PC-3 (cell line): Measurements from ENCODE around the gene NOP53.

Experiments
- EZH2 ChIP-seq: fragments of 300-600 bp; sonication (generic); IDR thresholded peaks from one replicate; pipeline ENCODE4 v1.6.1; 2017; ENCODE audit warnings: antibody characterized with exemption, mild to moderate bottlenecking, low read length; ENCODE audit not compliant: unreplicated experiment
- EZH2phosphoT487 ChIP-seq: fragments of 300-600 bp; sonication (generic); IDR thresholded peaks from 2 replicates; pipeline ENCODE4 v1.6.1; 2018; ENCODE audit warnings: mild to moderate bottlenecking, antibody characterized with exemption, low read length, borderline replicate concordance
- TF ChIP-seq, protein P1 (sequence below): fragments of 300-600 bp; sonication (generic); conservative IDR thresholded peaks from 2 replicates; pipeline ENCODE4 v1.5.1; 2017; ENCODE audit warnings: antibody characterized with exemption, low read depth, mild to moderate bottlenecking, low read length

DNA sequence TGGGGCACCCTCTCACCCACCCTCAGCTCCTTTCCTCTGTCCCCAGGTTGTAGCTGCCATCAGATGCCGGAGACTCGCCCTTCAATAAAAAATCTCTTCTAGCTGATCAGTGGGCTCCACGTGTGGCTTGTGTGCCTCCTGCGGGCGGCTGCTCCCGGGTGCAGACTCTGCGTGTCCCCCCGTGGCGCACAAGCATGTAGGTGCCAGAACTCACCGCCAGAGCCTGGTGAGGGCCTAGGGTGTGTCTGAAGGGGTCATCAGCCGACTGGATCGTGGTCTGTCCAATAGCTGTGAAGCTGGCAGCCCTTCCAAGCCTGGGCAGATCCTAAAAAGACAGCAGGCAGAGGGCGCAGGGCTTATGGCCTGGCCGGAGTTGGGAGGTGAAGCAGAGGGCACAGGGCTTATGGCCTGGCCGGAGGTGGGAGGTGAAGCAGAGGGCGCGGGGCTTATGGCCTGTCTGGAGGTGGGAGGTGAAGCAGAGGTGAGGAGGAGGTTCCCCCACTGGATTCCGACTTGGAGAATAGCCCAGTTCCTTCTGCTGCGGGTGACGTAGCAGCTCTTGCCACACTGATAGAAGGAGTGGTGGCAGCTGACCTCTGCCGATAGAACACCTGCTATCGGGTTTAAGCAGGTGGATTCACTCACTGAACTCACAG, 11.7 kb downstream of the NOP53 start:
- TF ChIP-seq, protein P1, sequence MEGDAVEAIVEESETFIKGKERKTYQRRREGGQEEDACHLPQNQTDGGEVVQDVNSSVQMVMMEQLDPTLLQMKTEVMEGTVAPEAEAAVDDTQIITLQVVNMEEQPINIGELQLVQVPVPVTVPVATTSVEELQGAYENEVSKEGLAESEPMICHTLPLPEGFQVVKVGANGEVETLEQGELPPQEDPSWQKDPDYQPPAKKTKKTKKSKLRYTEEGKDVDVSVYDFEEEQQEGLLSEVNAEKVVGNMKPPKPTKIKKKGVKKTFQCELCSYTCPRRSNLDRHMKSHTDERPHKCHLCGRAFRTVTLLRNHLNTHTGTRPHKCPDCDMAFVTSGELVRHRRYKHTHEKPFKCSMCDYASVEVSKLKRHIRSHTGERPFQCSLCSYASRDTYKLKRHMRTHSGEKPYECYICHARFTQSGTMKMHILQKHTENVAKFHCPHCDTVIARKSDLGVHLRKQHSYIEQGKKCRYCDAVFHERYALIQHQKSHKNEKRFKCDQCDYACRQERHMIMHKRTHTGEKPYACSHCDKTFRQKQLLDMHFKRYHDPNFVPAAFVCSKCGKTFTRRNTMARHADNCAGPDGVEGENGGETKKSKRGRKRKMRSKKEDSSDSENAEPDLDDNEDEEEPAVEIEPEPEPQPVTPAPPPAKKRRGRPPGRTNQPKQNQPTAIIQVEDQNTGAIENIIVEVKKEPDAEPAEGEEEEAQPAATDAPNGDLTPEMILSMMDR = no peak
- TF ChIP-seq EZH2 (no peak), EZH2phosphoT487 (no peak)
